Hepatocyte (in vitro differentiated cells): ENCODE data around the gene MEG3.

Experiments
- CTCF ChIP-seq: fragments of 200-600 bp; sonication (generic); IDR thresholded peaks from 2 replicates; pipeline ENCODE4 v1.5.1; 2016; ENCODE audit warnings: antibody characterized with exemption, mild to moderate bottlenecking; ENCODE audit not compliant: poor library complexity
- EZH2 ChIP-seq: fragments of 200-600 bp; sonication (generic); IDR thresholded peaks from 2 replicates; pipeline ENCODE4 v1.6.1; 2016; ENCODE audit warnings: antibody characterized with exemption, mild to moderate bottlenecking, borderline replicate concordance

GRCh38 chr14:100825713-100826331 lies at the start of gene MEG3:
- no peak for TF ChIP-seq CTCF
- TF ChIP-seq EZH2: no peak
